ENCODE measurements around the gene TXN2. TPM values are rescaled to one million over a fixed set of nuclear protein-coding genes. Genes with fewer than 3 reads are reported as not detected.

The TXN2 gene
- total RNA-seq, 1 donor from 2014 or later, result 67.3 TPM

GRCh38 chr22:36419177-36419911 lies 62.1 kb downstream of the TXN2 start:
- no peaks in the 10 kb centered on the region for H3K36me3 Mint-ChIP-seq (ENCODE audit: low read depth, unreplicated experiment)
- no peaks in the 10 kb centered on the region for H3K27me3 Mint-ChIP-seq (ENCODE audit: unreplicated experiment)
- H3K27ac Mint-ChIP-seq (ENCODE audit: unreplicated experiment), result no peak overlapping the region
- H3K4me3 Mint-ChIP-seq (ENCODE audit: unreplicated experiment), result no peak overlapping the region
- DNase-seq (ENCODE audit: low spot score), result no peak
- no peak for TF ChIP-seq CTCF (IDR thresholded peaks at IDR 0.05; ENCODE audit: unreplicated experiment)
- peaks cover 5% of the 10 kb centered on the region for H3K4me1 Mint-ChIP-seq (ENCODE audit: unreplicated experiment)
- no peaks in the 10 kb centered on the region for H3K9me3 Mint-ChIP-seq (ENCODE audit: unreplicated experiment)

GRCh38 chr22:36417281-36417686 lies 64.2 kb downstream of the TXN2 start:
- Mint-ChIP-seq H3K27me3 (ENCODE audit: unreplicated experiment) (no peaks in the 10 kb centered on the region), H3K4me1 (ENCODE audit: unreplicated experiment) (peaks cover 5% of the 10 kb centered on the region), H3K9me3 (ENCODE audit: unreplicated experiment) (no peaks in the 10 kb centered on the region), H3K36me3 (ENCODE audit: low read depth, unreplicated experiment) (no peaks in the 10 kb centered on the region), H3K4me3 (ENCODE audit: unreplicated experiment) (no peak overlapping the region), H3K27ac (ENCODE audit: unreplicated experiment) (no peak overlapping the region)
- no peak for DNase-seq (ENCODE audit: low spot score)
- TF ChIP-seq CTCF (IDR thresholded peaks at IDR 0.05; ENCODE audit: unreplicated experiment), result no peak

Other genes with a start within 250 kb of the TXN2 start
- 55.3 TPM for gene APOL2, start 242.1 kb downstream of the TXN2 start, total RNA-seq (ENCODE audit: unreplicated experiment)
- 2.5 TPM for gene APOL1, start 228.5 kb downstream of the TXN2 start, total RNA-seq (ENCODE audit: unreplicated experiment)
- 931 TPM for gene MYH9, start 93.7 kb downstream of the TXN2 start, total RNA-seq (ENCODE audit: unreplicated experiment)
- 17.6 TPM for gene FOXRED2, start 25.4 kb upstream of the TXN2 start, total RNA-seq (ENCODE audit: unreplicated experiment)
- 189 TPM for gene EIF3D, start 47.5 kb upstream of the TXN2 start, total RNA-seq (ENCODE audit: unreplicated experiment)
- gene CACNG2, start 222.1 kb upstream of the TXN2 start, total RNA-seq (ENCODE audit: unreplicated experiment), result not detected